HG02973 (cell line): ENCODE measurements around the gene TFAP2C.

Source experiments
- ATAC-seq: cut with Tn5 transposase; IDR thresholded peaks from one replicate; pipeline ENCODE4 v1.9.1; 2021; ENCODE audit warnings: moderate library complexity; ENCODE audit not compliant: unreplicated experiment

TFAP2C gene

GRCh38 chr20:56628873-56629463 is at the start of gene TFAP2C:
Gene TFAP2C (plus strand): TSS chr20:56629306. CDS start chr20:56629545, 239 bp downstream.
- ATAC-seq = no peak

- ATAC-seq = no peak
Observed at GRCh38 chr20:56580226-56580625, 48.9 kb upstream of the TFAP2C start.

DNA sequence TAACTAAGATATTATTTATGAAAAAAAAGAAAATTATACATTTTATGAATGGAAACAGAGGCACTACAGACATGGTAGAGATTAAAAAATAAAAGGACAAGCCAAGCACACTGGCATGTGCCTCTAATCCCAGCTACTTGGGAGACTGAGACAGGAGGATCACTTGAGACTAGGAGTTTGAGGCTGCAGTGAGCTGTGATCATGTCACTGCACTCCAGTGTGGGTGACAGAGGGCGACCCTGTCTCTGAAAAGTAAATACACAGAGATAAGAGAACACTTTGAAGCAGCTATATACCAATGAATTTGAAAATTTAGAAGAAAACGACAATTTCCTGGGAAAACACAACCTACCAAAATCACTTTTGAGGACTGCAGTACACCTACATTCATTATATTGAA is 47.4 kb upstream of the TFAP2C start:
- ATAC-seq = no peak

DNA sequence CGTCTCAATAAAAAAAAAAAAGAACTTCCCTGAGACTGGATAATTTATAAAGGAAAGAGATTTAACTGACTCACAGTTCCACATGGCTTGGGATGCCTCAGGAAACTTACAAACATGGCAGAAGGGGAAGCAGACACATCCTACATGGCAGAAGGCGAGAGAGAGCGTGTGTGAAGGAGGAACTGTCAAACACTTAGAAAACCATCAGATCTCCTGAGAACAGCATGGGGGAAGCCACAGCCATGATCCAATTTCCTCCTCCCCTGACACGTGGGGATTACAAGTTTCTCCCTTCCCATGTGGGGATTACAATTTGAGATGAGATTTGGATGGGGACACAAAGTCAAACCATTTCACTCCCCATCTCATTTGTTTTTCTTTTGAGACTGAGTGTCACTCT is 46.6 kb upstream of the TFAP2C start:
- no peak for ATAC-seq

GRCh38 chr20:56584916-56585315 is 44.2 kb upstream of the TFAP2C start:
- no peak for ATAC-seq

- ATAC-seq = no peak
Observed at GRCh38 chr20:56587307-56588041, 41.6 kb upstream of the TFAP2C start.

- no peak for ATAC-seq
Observed at GRCh38 chr20:56588996-56589395, 40.1 kb upstream of the TFAP2C start.

DNA sequence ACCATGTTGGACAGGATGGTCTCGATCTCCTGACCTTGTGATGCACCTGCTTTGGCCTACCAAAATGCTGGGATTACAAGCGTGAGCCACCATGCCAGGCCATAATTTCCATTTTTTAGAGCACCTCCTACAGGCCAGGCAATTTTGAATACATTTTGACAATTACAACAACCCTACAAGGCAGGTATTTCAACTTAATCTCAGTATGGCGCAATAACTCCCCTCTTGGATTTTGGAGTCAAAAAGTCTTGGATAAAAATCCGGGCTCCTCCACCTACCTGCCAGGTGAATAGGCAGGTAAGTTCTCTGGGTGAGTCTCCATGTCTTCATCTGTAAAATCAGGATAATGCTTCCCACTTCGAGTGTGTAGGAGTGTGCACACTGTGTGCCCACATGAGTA is 39.5 kb upstream of the TFAP2C start:
- no peak for ATAC-seq

- ATAC-seq = no peak
Observed at GRCh38 chr20:56590888-56591287, 38.2 kb upstream of the TFAP2C start.

- ATAC-seq = no peak
Observed at GRCh38 chr20:56592211-56592610, 36.9 kb upstream of the TFAP2C start.

GRCh38 chr20:56592817-56593216 is 36.3 kb upstream of the TFAP2C start:
- ATAC-seq = no peak

GRCh38 chr20:56595746-56596475 is 33.2 kb upstream of the TFAP2C start:
- no peak for ATAC-seq

DNA sequence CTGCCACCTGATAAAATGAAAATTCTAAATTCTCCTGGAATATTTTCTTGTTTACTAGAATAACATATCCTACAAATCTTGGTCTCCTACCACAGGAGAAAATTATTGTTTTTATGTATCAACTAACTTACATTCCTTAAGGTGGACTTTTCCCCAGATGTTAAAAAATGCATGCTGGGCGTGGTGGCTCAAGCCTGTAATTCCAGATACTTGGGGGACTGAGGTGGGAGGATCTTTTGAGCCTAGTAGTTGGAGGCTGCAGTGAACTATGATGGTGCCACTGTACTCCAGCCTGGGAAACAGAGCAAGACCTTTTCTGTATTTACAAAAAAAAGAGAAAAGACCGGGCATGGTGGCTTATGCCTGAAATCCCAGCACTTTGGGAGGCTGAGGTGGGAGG is 27.9 kb upstream of the TFAP2C start:
- no peak for ATAC-seq

DNA sequence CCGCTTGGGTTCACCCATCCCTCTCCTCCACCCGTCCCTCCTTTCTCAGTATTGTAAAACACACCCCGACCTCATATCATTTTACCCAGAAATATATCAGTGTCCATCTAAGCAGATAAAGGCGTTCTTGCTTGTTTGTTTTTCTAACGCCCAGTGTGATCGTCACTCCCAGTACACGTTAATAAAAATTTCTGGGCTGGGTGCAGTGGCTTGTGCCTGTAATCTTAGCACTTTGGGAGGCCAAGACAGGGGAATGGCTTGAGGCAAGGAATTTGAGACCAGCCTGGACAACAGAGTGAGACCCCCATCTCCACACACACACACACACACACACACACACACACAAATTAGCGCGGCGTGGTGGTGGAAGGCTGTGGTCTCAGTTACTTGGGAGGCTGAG is 24.4 kb upstream of the TFAP2C start:
- no peak for ATAC-seq

- ATAC-seq = no peak
Observed at GRCh38 chr20:56605261-56605996, 23.7 kb upstream of the TFAP2C start.

- no peak for ATAC-seq
Observed at GRCh38 chr20:56606174-56606945, 22.7 kb upstream of the TFAP2C start.

- no peak for ATAC-seq
Observed at GRCh38 chr20:56607061-56607704, 21.9 kb upstream of the TFAP2C start.

DNA sequence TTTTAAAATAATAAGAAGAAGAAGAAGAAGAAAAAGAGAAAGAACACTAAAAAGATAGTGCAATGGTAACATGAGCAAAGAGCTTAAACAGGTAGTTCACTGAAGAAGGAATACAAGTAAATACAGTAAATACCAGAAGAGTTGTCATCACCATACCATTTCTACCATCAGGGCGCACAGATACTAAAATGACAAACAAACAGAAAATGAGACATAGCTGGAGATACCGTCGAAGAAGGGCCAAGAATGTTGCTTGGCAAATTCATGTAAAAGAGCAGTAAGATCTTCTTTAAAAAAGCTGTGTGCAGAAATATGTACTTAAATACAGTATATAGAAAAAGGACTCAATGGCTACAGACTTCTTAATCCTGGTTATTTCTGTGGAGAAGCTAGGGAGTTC is 20.7 kb upstream of the TFAP2C start:
- ATAC-seq = no peak

DNA sequence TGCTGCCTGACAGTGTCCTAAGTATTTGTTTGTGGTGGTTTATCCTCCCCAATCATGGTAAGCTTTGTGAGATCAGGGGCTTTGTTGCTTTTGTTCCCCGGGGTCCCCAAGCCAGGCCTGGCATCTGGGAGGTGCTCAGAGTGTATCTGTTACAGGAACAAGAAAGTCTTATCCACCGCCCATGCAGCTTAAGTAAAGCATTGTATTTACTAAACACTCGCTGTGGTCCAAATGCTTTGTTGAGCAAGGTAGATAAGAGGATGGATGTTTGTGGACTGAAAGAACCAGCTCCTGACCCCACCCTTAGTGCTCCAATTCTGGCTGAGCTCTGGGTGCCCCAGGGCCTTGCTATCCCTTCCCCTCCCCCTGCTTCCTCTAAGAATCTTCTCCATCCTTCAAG is 19.8 kb upstream of the TFAP2C start:
- no peak for ATAC-seq

- no peak for ATAC-seq
Observed at GRCh38 chr20:56610098-56610497, 19.0 kb upstream of the TFAP2C start.
